Adrenal gland (tissue), 12 donors: ENCODE measurements around the gene IRS2. TPM values are rescaled to one million over a fixed set of nuclear protein-coding genes. Genes with fewer than 3 reads are reported as not detected.

Experiments used
- DNase-seq, 7 donors: peaks; one replicate each; pipeline ENCODE4 v3.0.0-alpha.2; 2019 to 2020
- H3K27ac ChIP-seq, 5 donors: fragments of 200-600 bp; sonication (generic) in 4 of 5; 1 replicate in 3 of 5; 2 replicates in 2 of 5; pipeline versions ENCODE4 v1.5.1 to v1.8.0; 2016 to 2020; ENCODE audit warnings: mild to moderate bottlenecking in 1 of 5
- H3K27me3 ChIP-seq: fragments of 200-600 bp; 2 replicates; pipeline ENCODE4 v1.8.0; 2021
- H3K36me3 ChIP-seq, 2 donors: fragments of 200-600 bp; replicated peaks in 1 of 2; 1 replicate in 1 of 2; 2 replicates in 1 of 2; pipeline versions ENCODE4 v1.5.1 to v1.8.0; 2018 to 2022
- H3K4me1 ChIP-seq, 2 donors: fragments of 200-600 bp; replicated peaks in 1 of 2; 1 replicate in 1 of 2; 2 replicates in 1 of 2; pipeline versions ENCODE4 v1.5.1 to v1.8.0; 2018 to 2021
- H3K4me3 ChIP-seq, 4 donors: fragments of 200-600 bp; sonication (generic) in 3 of 4; one replicate each; pipeline ENCODE4 v1.5.1; 2016 to 2018
- H3K9me3 ChIP-seq, 3 donors: fragments of 200-600 bp; sonication (generic) in 1 of 3; replicated peaks in 1 of 3; 1 replicate in 2 of 3; 2 replicates in 1 of 3; pipeline versions ENCODE4 v1.5.1 to v1.8.0; 2016 to 2021
- CTCF ChIP-seq, 6 experiments: fragments of 450-650 bp in 4 of 6; fragments of 200-600 bp in 2 of 6; sonication (generic) in 1 of 6; IDR thresholded peaks; 1 replicate in 5 of 6; 2 replicates in 1 of 6; pipeline versions ENCODE4 v1.5.1 to v1.8.0; 2016 to 2021; ENCODE audit warnings: antibody characterized with exemption in 6 of 6, mild to moderate bottlenecking in 2 of 6, moderate library complexity in 1 of 6
- POLR2A ChIP-seq, 2 donors: fragments of 450-650 bp; IDR thresholded peaks; one replicate each; pipeline ENCODE4 v1.6.1; 2017; ENCODE audit warnings: antibody characterized with exemption in 2 of 2, mild to moderate bottlenecking in 2 of 2, moderate library complexity in 1 of 2
- WGBS, 4 donors: extraction: QIAGEN DNeasy Blood & Tissue Kit in 2 of 4; methylation state at CpG; one replicate each; pipeline versions ENCODE4 v1.1.5 to v1.1.7; 2013 to 2017; 5-methylcytosine and 5-hydroxymethylcytosine counted together
- intact Hi-C, 2 donors: fragments of 100-400 bp; cut with DNase I; formaldehyde crosslinking; loops; one replicate each; pipeline versions ENCODE4 v1.14.1 to v1.15.0; 2022 to 2023
- polyA plus RNA-seq, 3 donors: library from polyadenylated mRNA; stranded (reverse); fragments of 200-250 nt in 2 of 3; fragments of 350-450 nt in 1 of 3; fragmentation: Illumina TruSeq in 1 of 3; extraction: RNeasy Lipid Tissue Mini Kit (QIAGEN cat#74804) in 1 of 3; gene quantifications; one replicate each; pipeline ENCODE4 v1.2.3, GENCODE V29; 2013 to 2014
- total RNA-seq, 9 donors: library from RNA; depleted of rRNA in 4 of 9; stranded (reverse); fragments of >200 nt in 4 of 9; fragments of 120-200 nt in 1 of 9; fragmentation: NEBNext Ultra II Directional in 1 of 9; extraction: Animal tissue kit (Norgen Biotek cat#: 25700) in 1 of 9; gene quantifications; one replicate each; pipeline versions ENCODE4 v1.1.0 to v1.2.4, GENCODE V29; 2013 to 2023
- donor health status: healthy with polysubstance abuse.
- donor health status: Bipolar disorder and iron deficiency.
- donor health status: DM: yes; HTN: yes; CAD: no.
- donor health status: DM: no; HTN: no; CAD: no.
- donor health status: DM: no; HTN: no; CAD: no.
- donor health status: DM: yes; HTN: yes; CAD: no.

Gene IRS2
- total and polyA plus RNA-seq, 12 donors = 11.0 to 84.2 (median 47.4) TPM

DNA sequence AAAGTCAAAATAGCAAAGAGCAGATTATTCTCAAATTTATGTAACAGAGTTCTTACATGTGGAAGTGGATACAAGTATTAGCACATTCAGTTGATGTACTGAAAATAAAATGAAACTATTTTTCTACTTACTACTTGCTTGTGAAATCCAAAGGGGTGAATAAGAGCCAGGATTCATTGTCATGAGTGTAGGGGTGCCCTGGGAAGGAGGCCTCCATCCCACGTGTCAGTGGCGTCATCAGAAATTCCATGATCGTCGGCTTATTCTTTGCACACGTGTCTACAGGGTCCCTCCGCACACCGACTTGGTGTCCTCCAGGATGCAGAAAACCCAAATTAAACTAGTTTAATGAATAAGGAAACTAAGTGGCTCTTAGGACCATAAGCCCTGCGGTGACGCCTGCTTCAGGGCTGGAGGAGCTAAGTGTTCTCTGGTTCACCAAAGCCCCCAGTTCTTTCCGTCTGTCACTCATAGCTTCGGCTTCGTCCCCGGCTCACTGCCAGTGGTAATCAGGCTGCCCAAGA is 55.5 kb downstream of the IRS2 start:
- no peak overlapping the region for H3K27ac ChIP-seq
- H3K27me3 ChIP-seq = no peaks in the 10 kb centered on the region
- H3K4me3 ChIP-seq = no peak overlapping the region
- WGBS, 4 donors = 91 to 95% (median 93%) methylated on average over 13 of the region's 13 CpGs
- intact Hi-C loops = no loop called here
- no peak for TF ChIP-seq POLR2A (IDR thresholded peaks at IDR 0.05)
- no peak for TF ChIP-seq CTCF (IDR thresholded peaks at IDR 0.05)
- H3K4me1 ChIP-seq = peaks cover 5 to 7% of the 10 kb centered on the region in 2 donors
- H3K9me3 ChIP-seq = no peaks in the 10 kb centered on the region
- no peak for DNase-seq
- no peaks in the 10 kb centered on the region for H3K36me3 ChIP-seq

- H3K4me1 ChIP-seq = peaks cover 5 to 7% of the 10 kb centered on the region in 2 donors
- no peak for TF ChIP-seq POLR2A (IDR thresholded peaks at IDR 0.05)
- no peak for TF ChIP-seq CTCF (IDR thresholded peaks at IDR 0.05)
- 62 to 72% (median 67%) methylated on average over 17 of the region's 17 CpGs for WGBS, 4 donors
Observed at GRCh38 chr13:109728791-109729731, 57.3 kb downstream of the IRS2 start.

DNA sequence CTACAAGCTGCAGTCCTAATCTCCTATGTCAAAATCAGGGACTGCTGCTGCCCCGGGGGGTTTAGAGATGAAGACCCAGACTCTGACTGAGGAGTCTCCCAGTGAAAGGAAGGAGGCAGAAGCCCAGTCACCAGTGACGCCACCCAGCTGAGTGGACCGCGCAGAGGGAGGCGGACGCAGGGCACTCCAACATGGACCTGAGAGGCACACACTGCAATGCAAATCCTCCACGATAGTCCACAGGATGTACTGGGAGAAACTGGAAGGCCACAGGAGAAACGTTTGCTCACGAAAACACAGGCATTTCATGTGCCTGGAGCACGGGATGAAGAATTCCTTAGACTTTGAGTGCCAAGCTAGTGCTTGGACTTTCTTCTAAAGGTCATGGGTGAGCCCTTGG is 58.3 kb downstream of the IRS2 start:
- no peak overlapping the region for H3K27ac ChIP-seq
- intact Hi-C loops = no loop called here
- no peak for DNase-seq
- TF ChIP-seq CTCF (IDR thresholded peaks at IDR 0.05) (no peak), POLR2A (IDR thresholded peaks at IDR 0.05) (no peak)
- H3K4me1 ChIP-seq = peaks cover 5 to 7% of the 10 kb centered on the region in 2 donors
- no peak overlapping the region for H3K4me3 ChIP-seq
- WGBS, 4 donors = 80 to 93% (median 89%) methylated on average over 5 to 10 of the region's 10 CpGs
- H3K36me3 ChIP-seq = no peaks in the 10 kb centered on the region
- H3K9me3 ChIP-seq = no peaks in the 10 kb centered on the region
- H3K27me3 ChIP-seq = no peaks in the 10 kb centered on the region

More at GRCh38 chr13:109728791-109729731, 57.3 kb downstream of the IRS2 start:
- peak in 2 of 7 donors; percentile 32 to 55 for DNase-seq
- Histone ChIP-seq H3K9me3 (no peaks in the 10 kb centered on the region), H3K36me3 (no peaks in the 10 kb centered on the region), H3K4me3 (no peak overlapping the region), H3K27ac (no peak overlapping the region), H3K27me3 (no peaks in the 10 kb centered on the region)
- intact Hi-C loops = no loop called here

DNA sequence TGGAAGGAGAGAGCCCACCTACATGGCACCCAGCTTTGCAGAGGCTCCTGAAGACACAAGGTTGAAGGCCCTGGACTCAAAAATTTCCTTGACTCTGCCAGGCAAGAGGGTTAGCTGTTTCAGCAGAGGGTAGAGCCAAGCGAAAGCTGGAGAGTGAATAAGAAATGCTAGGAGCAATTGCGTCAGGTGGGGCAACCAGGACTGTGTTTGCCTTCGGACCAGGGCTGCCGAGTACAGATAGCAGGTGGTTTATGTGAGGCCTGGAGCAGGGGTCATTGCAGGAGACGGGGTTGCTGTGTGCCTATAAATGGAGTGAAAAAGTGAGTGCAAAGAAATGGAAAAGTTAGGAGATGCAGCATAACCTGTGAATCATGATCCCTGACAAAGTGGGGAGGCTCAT is 59.1 kb downstream of the IRS2 start:
- H3K27ac ChIP-seq = no peak overlapping the region
- no peaks in the 10 kb centered on the region for H3K27me3 ChIP-seq
- intact Hi-C loops = no loop called here
- peaks cover 5 to 7% of the 10 kb centered on the region in 2 donors for H3K4me1 ChIP-seq
- no peaks in the 10 kb centered on the region for H3K36me3 ChIP-seq
- H3K9me3 ChIP-seq = no peaks in the 10 kb centered on the region
- no peak for TF ChIP-seq CTCF (IDR thresholded peaks at IDR 0.05)
- no peak for TF ChIP-seq POLR2A (IDR thresholded peaks at IDR 0.05)
- no peak for DNase-seq
- 93 to 96% (median 96%) methylated on average over 5 of the region's 5 CpGs for WGBS, 4 donors
- H3K4me3 ChIP-seq = no peak overlapping the region
